ENCODE data around the gene FGF11. TPM values are rescaled to one million over a fixed set of nuclear protein-coding genes. Genes with fewer than 3 reads are reported as not detected.

Gene FGF11
- total and polyA plus RNA-seq, 2 of the 13 experiments (the other 11 are each of a cell fraction or from before 2014, with no cell fraction given), result 0.20 to 7.6 TPM

DNA sequence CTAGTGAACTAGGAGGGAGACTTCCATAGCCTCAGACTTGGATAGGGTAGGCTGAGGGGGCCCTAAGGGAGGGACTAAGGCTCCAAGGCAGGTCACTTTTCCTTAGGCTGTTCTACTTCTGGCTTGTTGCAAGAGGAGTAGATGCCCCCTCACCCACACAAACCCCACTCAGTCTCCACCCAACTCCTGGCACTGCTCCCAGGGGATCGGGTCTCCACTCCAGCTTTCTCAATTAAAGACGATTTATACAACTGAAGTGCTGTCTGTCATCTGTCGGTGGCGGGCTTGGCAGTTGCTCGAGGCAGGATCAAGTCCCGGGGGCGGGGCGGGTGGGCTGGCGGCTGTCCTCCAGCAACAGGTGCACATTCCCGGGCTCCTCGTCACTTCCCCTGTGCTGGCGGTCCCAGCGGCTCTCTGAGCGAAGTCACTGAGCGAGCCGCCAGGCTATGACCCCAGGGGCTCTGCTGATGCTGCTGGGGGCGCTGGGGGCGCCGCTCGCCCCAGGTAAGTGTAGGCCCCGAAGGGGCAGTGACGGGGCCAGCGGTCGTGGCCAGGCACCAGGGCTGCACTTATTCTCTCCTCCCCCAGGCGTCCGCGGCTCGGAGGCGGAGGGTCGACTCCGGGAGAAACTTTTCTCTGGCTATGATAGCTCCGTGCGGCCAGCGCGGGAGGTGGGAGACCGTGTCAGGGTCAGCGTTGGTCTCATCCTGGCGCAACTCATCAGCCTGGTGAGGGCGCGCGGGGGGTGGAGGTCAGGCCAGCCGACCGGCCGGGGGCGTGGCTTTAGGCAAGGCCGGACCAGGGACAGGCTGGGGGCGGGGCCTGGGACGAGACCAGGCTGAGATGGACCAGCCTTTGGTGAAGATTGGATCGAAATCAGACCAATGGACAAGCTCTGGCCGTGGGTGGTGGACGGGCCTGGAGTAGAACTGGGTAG is 5.6 kb downstream of the FGF11 start, which contains the start of gene CHRNB1 (continued):
- TF ChIP-seq MTERF4 (CRISPR knock-in tag; IDR thresholded peaks at IDR 0.05) (0 out of 2 replicates have a peak, but pooled peaks have one; percentile 5), KAT7 (CRISPR knock-in tag; IDR thresholded peaks at IDR 0.05; ENCODE audit: borderline replicate concordance) (peak; percentile 86; the same call in 1 of the 2 replicates), ZFP90 (CRISPR knock-in tag; IDR thresholded peaks at IDR 0.05; ENCODE audit: borderline replicate concordance) (0 out of 2 replicates have a peak, but pooled peaks have one; percentile 42), GABPB1 (CRISPR knock-in tag; IDR thresholded peaks at IDR 0.05) (peak; percentile 82), SCMH1 (CRISPR knock-in tag; IDR thresholded peaks at IDR 0.05; ENCODE audit: borderline replicate concordance) (no peak), SIX4 (CRISPR knock-in tag; IDR thresholded peaks at IDR 0.05) (no peak), HMGXB4 (CRISPR knock-in tag; IDR thresholded peaks at IDR 0.05; ENCODE audit: borderline replicate concordance in 1 of 2, low read depth in 1 of 2) (peak; percentile 73 to 87; a peak in 3 of 4 replicates), ZC3H13 (CRISPR knock-in tag; IDR thresholded peaks at IDR 0.05) (peak; percentile 92), ZNF788 (CRISPR knock-in tag; IDR thresholded peaks at IDR 0.05; ENCODE audit: borderline replicate concordance) (peak; percentile 87; the same call in 1 of the 2 replicates), ZNF776 (CRISPR knock-in tag; IDR thresholded peaks at IDR 0.05) (peak; percentile 58; the same call in 1 of the 2 replicates), GATA4 (IDR thresholded peaks at IDR 0.05; ENCODE audit: borderline replicate concordance, low read depth) (no peak), ZNF337 (CRISPR knock-in tag; IDR thresholded peaks at IDR 0.05; ENCODE audit: borderline replicate concordance, low read depth) (0 out of 2 replicates have a peak, but pooled peaks have one; percentile 38), ZFP91 (CRISPR knock-in tag; IDR thresholded peaks at IDR 0.05; ENCODE audit: borderline replicate concordance) (peak; percentile 85; the same call in 1 of the 2 replicates), ZNF766 (CRISPR knock-in tag; IDR thresholded peaks at IDR 0.05; ENCODE audit: borderline replicate concordance) (no peak), ZNF670 (CRISPR knock-in tag; IDR thresholded peaks at IDR 0.05; ENCODE audit: borderline replicate concordance) (peak; percentile 42; the same call in 1 of the 2 replicates), TRAFD1 (CRISPR knock-in tag; IDR thresholded peaks at IDR 0.05; ENCODE audit: borderline replicate concordance) (no peak), FOXA3 (CRISPR knock-in tag; IDR thresholded peaks at IDR 0.05) (no peak), GMEB1 (CRISPR knock-in tag; IDR thresholded peaks at IDR 0.05; ENCODE audit: borderline replicate concordance) (peak; percentile 47; the same call in 1 of the 2 replicates)

All from HepG2 (cell line).